Measurements from ENCODE around the gene CDYL.

- TF ChIP-seq CTCF (IDR thresholded peaks at IDR 0.05) (no peak), EZH2 (IDR thresholded peaks at IDR 0.05) (no peak), EZH2phosphoT487 (IDR thresholded peaks at IDR 0.05) (no peak)
Measured at GRCh38 chr6:4747588-4747987, 28.6 kb upstream of the CDYL start.

All from neural progenitor cell (in vitro differentiated cells).